Measurements from ENCODE around the gene FUT7.

FUT7 gene

DNA sequence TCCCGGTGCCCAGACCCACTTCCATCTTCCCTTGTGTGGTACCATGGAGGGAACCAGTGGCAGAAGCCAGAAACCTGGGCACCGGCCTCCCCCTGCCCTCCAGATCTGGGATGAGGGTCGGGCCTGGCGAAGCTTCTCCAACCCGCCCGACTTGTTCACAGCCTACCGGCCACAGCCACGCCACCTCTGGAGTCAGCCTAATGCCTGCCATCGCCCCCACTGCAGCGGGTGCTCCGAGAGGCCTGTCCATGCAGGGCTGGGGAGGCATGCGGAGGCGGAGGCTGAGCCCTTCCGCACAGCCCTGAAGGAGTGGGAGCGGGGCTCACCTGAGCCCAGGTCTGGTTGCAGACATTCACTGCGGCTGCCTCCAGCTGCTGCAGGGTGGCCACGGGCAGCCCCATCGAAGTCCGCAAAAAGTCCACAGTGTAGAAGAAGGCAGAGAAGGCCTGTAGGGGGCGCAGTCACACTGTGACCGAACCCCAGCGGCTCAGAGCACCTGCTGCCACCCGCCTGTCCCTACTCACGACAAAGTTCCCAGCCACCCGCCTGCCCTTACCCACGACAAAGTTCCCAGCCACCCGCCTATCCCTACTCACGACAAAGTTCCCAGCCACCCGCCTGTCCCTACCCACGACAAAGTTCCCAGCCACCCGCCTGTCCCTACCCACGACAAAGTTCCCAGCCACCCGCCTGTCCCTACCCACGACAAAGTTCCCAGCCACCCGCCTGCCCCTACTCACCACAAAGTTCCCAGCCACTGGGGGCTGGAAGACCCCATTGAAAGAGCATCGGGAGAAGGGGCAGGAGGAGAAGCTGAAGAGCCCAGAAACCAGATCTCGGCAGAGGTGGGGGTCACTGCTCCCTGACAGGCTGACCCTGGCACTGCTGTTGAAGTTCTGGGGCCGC lies 17.9 kb upstream of the FUT7 start:
- H3K27ac ChIP-seq (ENCODE audit: low read depth, low read length), result no peak overlapping the region
- no peak overlapping the region for H3K9ac ChIP-seq (ENCODE audit: low read length in 5 of 5)
- H3K9me3 ChIP-seq (ENCODE audit: control insufficient read depth in 5 of 5, low read length in 5 of 5), result no peaks in the 10 kb centered on the region
- peaks cover 3 to 40% (median 29%) of the 10 kb centered on the region in 5 donors for H3K4me1 ChIP-seq (ENCODE audit: control insufficient read depth in 5 of 5, insufficient read depth in 5 of 5, low read length in 5 of 5)
- no peaks in the 10 kb centered on the region for H3K36me3 ChIP-seq (ENCODE audit: control insufficient read depth in 5 of 5, insufficient read depth in 5 of 5, low read length in 5 of 5)
- H3K27me3 ChIP-seq (ENCODE audit: control insufficient read depth in 5 of 5, insufficient read depth in 4 of 5, low read length in 5 of 5), result peaks cover 56 to 78% (median 66%) of the 10 kb centered on the region in 5 donors
- no peak overlapping the region for H3K4me3 ChIP-seq (ENCODE audit: low read depth in 1 of 5, low read length in 5 of 5)

DNA sequence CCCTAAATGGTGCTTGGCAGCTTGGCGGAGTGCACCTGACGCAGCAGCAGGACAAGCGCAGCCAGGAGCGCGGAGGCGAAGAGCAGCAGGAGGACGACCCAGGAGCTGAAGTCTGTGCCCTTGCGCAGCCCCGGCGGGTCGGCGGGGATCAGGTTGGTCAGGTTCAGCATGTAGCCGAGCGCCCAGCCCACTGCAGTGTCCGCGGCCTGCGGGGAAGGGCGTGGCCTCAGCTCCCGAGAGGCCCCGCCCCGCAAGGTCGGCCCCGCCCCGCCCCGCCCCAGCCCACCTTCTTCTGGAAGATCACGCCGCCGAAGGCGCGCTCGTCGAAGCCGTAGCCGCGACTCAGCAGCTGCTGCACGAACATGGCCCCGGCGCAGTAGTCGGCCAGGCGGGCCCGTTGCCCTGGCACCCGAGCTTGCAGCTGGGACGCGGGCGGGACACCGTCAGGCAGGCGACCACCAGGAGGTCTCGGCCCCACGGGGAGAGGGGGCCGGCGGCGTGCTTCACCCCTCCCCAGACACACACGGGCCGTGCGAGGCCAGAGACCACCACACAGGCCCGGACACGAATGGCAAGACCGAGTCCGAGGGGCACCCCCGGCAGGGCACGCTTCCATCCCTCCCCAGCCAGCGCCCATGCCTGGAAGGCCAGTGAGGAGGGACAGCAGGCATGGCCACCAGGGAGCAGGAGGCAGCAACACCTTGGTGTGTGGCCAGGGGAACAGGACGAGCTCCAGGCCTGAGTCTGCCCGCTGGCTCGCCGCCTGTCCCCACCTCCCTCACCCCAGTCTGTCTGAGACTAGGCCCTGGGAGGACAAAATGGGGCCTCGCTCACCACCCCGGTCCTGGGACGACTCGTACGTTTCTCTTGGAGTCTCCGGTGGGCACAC lies 17.0 kb upstream of the FUT7 start:
- no peaks in the 10 kb centered on the region for H3K9me3 ChIP-seq (ENCODE audit: control insufficient read depth in 5 of 5, low read length in 5 of 5)
- H3K4me3 ChIP-seq (ENCODE audit: low read depth in 1 of 5, low read length in 5 of 5), result no peak overlapping the region
- H3K27me3 ChIP-seq (ENCODE audit: control insufficient read depth in 5 of 5, insufficient read depth in 4 of 5, low read length in 5 of 5), result peaks cover 50 to 82% (median 65%) of the 10 kb centered on the region in 5 donors
- peaks cover 4 to 41% (median 30%) of the 10 kb centered on the region in 5 donors for H3K4me1 ChIP-seq (ENCODE audit: control insufficient read depth in 5 of 5, insufficient read depth in 5 of 5, low read length in 5 of 5)
- H3K27ac ChIP-seq (ENCODE audit: low read depth, low read length), result no peak overlapping the region
- no peaks in the 10 kb centered on the region for H3K36me3 ChIP-seq (ENCODE audit: control insufficient read depth in 5 of 5, insufficient read depth in 5 of 5, low read length in 5 of 5)
- H3K9ac ChIP-seq (ENCODE audit: low read length in 5 of 5), result no peak overlapping the region

DNA sequence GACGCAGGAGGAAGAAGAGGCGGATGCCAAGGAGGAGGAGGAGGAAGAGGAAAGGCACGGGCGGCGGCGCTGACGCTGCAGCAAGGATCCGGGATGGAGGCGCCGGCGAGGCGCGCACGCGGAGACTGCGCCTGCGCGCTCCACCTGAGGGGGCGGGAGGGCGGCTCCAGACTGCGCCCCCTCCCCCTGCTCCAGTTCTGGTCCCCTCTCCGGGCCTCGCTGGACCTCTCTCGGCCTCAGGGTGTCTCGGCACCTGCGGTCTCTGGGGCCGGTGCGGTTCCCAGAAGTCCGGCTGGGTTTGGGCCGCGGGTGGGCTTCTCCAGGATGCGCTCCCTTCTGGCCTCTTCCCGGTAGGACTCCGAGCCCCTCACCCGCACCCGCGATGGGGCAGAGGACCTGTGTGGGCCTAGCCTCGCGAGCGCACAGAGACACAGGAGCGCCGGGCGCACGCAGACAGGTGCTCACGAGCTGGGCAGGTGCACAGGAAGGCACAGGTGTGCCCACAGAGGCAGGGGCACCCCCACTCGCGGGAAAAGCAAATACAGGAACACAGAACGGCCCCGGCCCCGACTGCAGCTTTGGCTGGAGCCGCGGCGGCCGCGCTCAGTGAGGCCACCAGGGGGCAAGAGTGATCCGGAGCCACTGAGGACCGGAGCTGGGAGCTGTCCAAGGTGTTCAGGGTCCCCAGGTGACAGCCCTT lies 14.3 kb upstream of the FUT7 start, which contains the start of gene NPDC1:
NPDC1 (minus strand) TSS at position 90 of the 700 bp plus-strand sequence. CDS start 188 bp downstream, outside the sequence.
- peaks cover 4 to 46% (median 29%) of the 10 kb centered on the region in 5 donors for H3K4me1 ChIP-seq (ENCODE audit: control insufficient read depth in 5 of 5, insufficient read depth in 5 of 5, low read length in 5 of 5)
- H3K4me3 ChIP-seq (ENCODE audit: low read depth in 1 of 5, low read length in 5 of 5), result peak within 1 kb of the TSS; percentile 31 to 72 (median 69)
- no peaks in the 10 kb centered on the region for H3K9me3 ChIP-seq (ENCODE audit: control insufficient read depth in 5 of 5, low read length in 5 of 5)
- peaks cover 0 to 5% (median 0%) of the 10 kb centered on the region in 5 donors for H3K36me3 ChIP-seq (ENCODE audit: control insufficient read depth in 5 of 5, insufficient read depth in 5 of 5, low read length in 5 of 5)
- peak within 1 kb of the TSS in 4 of 5 donors; percentile 26 to 78 (median 52) for H3K9ac ChIP-seq (ENCODE audit: low read length in 5 of 5)
- H3K27ac ChIP-seq (ENCODE audit: low read depth, low read length), result no peak within 1 kb of the TSS
- peaks cover 29 to 67% (median 42%) of the 10 kb centered on the region in 5 donors for H3K27me3 ChIP-seq (ENCODE audit: control insufficient read depth in 5 of 5, insufficient read depth in 4 of 5, low read length in 5 of 5)

DNA sequence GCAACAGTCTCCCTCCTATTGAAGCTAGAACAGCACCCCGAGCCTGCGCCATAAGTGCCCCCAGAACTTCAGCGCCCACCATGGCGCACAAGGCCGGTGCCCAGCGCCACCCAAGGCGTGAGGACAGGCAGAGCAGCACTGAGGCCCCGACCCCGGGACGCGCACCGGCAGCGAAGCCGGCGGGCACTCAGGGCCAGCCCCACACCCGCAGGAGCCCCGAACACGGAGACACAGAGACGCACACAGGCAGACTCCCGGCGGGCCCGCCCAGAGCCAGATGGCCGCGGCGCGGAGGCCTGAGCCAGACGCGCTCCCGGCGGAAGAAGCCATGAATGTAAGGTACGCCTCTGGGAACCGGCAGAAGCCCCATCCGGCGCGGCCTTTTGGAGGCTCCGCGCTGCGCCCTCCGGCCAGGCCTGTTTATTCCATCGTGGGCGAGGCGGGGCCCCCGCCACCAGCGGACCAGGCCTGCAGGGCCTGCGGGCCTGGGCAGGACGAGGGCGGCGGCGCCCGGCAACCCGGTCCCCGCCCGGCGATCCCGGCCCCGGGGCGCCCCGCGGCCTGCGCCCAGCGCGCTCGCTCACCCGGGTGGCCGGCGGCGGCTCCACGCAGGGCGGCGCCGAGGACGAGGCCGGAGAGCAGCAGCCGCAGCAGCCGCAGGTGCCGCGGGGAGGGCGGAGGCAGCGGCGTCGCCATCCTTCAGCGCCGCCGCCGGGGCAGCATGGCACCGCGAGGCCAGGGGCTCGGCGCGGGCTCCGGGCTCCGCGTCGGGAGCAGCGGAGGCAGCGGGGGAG lies 13.6 kb upstream of the FUT7 start:
- peak overlapping the region in 4 of 5 donors; percentile 26 to 78 (median 52) for H3K9ac ChIP-seq (ENCODE audit: low read length in 5 of 5)
- peak overlapping the region; percentile 31 to 72 (median 69) for H3K4me3 ChIP-seq (ENCODE audit: low read depth in 1 of 5, low read length in 5 of 5)
- H3K27ac ChIP-seq (ENCODE audit: low read depth, low read length), result no peak overlapping the region
- peaks cover 21 to 59% (median 36%) of the 10 kb centered on the region in 5 donors for H3K27me3 ChIP-seq (ENCODE audit: control insufficient read depth in 5 of 5, insufficient read depth in 4 of 5, low read length in 5 of 5)
- peaks cover 4 to 53% (median 29%) of the 10 kb centered on the region in 5 donors for H3K4me1 ChIP-seq (ENCODE audit: control insufficient read depth in 5 of 5, insufficient read depth in 5 of 5, low read length in 5 of 5)
- H3K9me3 ChIP-seq (ENCODE audit: control insufficient read depth in 5 of 5, low read length in 5 of 5), result no peaks in the 10 kb centered on the region
- H3K36me3 ChIP-seq (ENCODE audit: control insufficient read depth in 5 of 5, insufficient read depth in 5 of 5, low read length in 5 of 5), result peaks cover 0 to 10% (median 0%) of the 10 kb centered on the region in 5 donors

DNA sequence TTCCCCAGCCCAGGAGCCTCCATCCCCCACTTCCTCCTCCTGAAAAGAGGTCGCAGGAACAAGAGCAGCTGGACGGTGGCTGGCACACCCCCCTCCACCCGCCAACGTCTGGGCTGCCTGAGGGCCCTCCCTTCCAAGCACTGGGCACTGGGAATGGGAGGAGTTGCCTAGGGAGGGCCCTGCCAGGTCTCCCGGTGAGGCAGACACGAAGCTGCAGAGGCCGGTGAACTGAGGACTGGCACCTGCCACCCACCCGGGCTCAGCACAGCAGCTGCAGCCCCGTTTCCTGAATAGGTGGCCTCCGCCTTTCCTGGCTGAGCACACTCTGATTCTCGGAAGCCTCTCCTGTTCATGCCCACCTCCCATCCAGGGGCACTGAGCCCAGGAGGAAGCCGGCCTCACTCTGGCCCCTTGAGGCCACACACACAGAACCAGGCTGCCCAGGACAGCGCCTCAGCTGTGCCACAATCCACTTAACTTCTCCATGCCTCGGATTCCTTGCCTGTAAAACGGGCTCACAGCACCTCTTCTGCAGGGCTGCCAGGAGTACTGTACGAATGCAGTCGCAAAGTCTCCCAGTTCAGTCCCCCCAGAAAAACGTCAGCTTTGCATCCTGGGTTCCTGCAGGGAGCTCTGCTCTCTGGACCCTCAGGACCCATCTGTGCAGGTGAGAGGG lies 12.8 kb upstream of the FUT7 start:
- no peak overlapping the region for H3K27ac ChIP-seq (ENCODE audit: low read depth, low read length)
- H3K27me3 ChIP-seq (ENCODE audit: control insufficient read depth in 5 of 5, insufficient read depth in 4 of 5, low read length in 5 of 5), result peaks cover 15 to 53% (median 29%) of the 10 kb centered on the region in 5 donors
- H3K9ac ChIP-seq (ENCODE audit: low read length in 5 of 5), result peak overlapping the region in 4 of 5 donors; percentile 26 to 78 (median 52)
- peaks cover 0 to 17% (median 3%) of the 10 kb centered on the region in 5 donors for H3K36me3 ChIP-seq (ENCODE audit: control insufficient read depth in 5 of 5, insufficient read depth in 5 of 5, low read length in 5 of 5)
- H3K9me3 ChIP-seq (ENCODE audit: control insufficient read depth in 5 of 5, low read length in 5 of 5), result no peaks in the 10 kb centered on the region
- peaks cover 4 to 55% (median 29%) of the 10 kb centered on the region in 5 donors for H3K4me1 ChIP-seq (ENCODE audit: control insufficient read depth in 5 of 5, insufficient read depth in 5 of 5, low read length in 5 of 5)
- H3K4me3 ChIP-seq (ENCODE audit: low read depth in 1 of 5, low read length in 5 of 5), result peak overlapping the region; percentile 31 to 71 (median 69)

DNA sequence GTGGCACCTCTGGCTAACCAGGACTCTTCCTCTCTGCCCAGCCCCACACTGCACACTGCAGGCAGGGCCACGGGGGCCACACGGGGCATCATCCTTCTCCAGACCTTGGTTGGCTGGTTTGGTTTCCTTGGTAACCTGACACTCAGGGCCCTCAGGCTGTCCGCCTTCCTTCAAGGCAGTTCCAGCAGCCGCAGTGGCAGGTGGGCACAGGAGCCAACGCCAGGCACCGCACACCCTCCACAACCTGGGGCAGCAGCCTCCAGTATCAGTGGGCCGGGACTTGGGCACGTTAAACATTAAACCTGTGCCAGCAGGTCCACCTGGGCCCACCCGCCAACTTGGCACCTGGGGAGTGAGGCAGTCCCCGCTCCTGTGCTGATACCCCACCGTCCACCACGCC lies 12.1 kb upstream of the FUT7 start:
- H3K27me3 ChIP-seq (ENCODE audit: control insufficient read depth in 5 of 5, insufficient read depth in 4 of 5, low read length in 5 of 5), result peaks cover 12 to 47% (median 23%) of the 10 kb centered on the region in 5 donors
- peaks cover 4 to 55% (median 29%) of the 10 kb centered on the region in 5 donors for H3K4me1 ChIP-seq (ENCODE audit: control insufficient read depth in 5 of 5, insufficient read depth in 5 of 5, low read length in 5 of 5)
- H3K36me3 ChIP-seq (ENCODE audit: control insufficient read depth in 5 of 5, insufficient read depth in 5 of 5, low read length in 5 of 5), result peaks cover 0 to 23% (median 9%) of the 10 kb centered on the region in 5 donors
- H3K27ac ChIP-seq (ENCODE audit: low read depth, low read length), result no peak overlapping the region
- H3K9me3 ChIP-seq (ENCODE audit: control insufficient read depth in 5 of 5, low read length in 5 of 5), result no peaks in the 10 kb centered on the region
- H3K9ac ChIP-seq (ENCODE audit: low read length in 5 of 5), result peak overlapping the region in 3 of 5 donors; percentile 6 to 78 (median 60)
- H3K4me3 ChIP-seq (ENCODE audit: low read depth in 1 of 5, low read length in 5 of 5), result peak overlapping the region in 2 of 5 donors; percentile 71

DNA sequence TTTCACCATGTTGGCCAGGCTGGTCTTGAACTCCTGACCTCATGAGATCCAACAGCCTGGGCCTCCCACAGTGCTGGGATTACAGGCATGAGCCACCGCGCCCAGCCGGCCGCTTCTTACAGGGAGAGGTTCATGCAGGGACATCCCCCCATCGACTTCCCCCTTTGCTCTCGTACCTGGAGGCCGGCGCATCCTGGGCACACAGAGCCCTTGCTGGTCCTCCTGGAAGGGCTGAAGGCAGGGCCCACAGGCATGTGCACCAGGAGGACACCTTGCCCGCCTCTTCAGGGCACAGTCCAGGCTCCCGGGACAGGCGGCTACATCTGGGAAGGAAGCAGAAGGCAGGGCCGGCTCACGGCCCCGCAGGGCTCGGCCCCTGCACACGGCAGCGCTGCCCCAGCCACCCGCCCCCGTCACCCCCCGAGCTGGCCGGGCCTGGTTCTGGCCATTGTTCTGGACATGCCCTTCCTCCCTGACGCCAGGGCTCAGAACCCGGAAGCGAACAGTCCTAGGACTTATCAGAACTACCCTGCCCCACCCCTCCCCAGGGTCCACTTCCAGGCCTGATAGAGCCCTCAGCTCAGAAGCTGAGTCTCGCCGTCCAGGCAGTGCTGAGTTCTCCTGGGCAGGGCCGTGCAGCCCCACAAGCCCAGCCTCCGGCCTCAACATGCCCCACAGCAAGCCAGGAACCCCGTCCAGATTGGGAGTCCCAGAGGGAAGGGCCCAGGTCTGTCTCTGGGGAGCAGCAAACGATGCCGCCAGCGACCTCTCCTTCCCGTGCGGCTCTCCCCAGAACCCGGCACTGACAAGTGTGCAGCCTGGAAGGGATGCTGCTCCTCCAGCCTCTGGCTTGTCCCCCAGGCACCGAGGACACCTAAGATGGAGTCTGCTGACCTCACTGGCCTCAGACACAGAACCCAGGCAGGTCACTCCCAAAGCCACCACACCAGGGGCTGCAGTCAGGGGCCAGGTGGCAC lies 11.2 kb upstream of the FUT7 start:
- H3K4me1 ChIP-seq (ENCODE audit: control insufficient read depth in 5 of 5, insufficient read depth in 5 of 5, low read length in 5 of 5), result peaks cover 4 to 55% (median 29%) of the 10 kb centered on the region in 5 donors
- H3K9me3 ChIP-seq (ENCODE audit: control insufficient read depth in 5 of 5, low read length in 5 of 5), result no peaks in the 10 kb centered on the region
- peaks cover 9 to 40% (median 18%) of the 10 kb centered on the region in 5 donors for H3K27me3 ChIP-seq (ENCODE audit: control insufficient read depth in 5 of 5, insufficient read depth in 4 of 5, low read length in 5 of 5)
- H3K4me3 ChIP-seq (ENCODE audit: low read depth in 1 of 5, low read length in 5 of 5), result peak overlapping the region in 3 of 5 donors; percentile 22 to 71 (median 71)
- peak overlapping the region in 2 of 5 donors; percentile 6 to 33 for H3K9ac ChIP-seq (ENCODE audit: low read length in 5 of 5)
- H3K27ac ChIP-seq (ENCODE audit: low read depth, low read length), result no peak overlapping the region
- peaks cover 0 to 28% (median 14%) of the 10 kb centered on the region in 5 donors for H3K36me3 ChIP-seq (ENCODE audit: control insufficient read depth in 5 of 5, insufficient read depth in 5 of 5, low read length in 5 of 5)

DNA sequence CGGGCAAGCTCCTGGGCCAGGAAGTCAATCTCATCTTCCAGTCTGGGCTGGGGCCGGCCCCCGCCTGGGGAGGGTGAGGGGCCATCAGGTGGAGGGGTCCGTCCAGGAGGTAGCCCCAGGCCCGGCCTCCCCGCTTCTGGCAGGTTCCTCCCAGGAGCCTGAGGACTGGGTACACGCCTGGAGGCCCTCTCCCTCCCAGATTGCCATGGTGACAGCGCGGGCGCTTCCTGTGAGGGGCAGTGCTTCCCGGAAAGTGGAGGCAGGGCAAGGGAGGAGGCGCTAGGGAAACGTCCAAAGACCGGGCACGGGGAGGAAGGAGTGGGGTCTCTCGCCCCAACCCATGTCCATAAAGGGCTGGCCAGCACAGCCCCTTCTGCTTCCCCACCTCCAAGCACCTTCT lies 9.2 kb upstream of the FUT7 start:
- peaks cover 4 to 49% (median 24%) of the 10 kb centered on the region in 5 donors for H3K4me1 ChIP-seq (ENCODE audit: control insufficient read depth in 5 of 5, insufficient read depth in 5 of 5, low read length in 5 of 5)
- peaks cover 0 to 37% (median 14%) of the 10 kb centered on the region in 5 donors for H3K36me3 ChIP-seq (ENCODE audit: control insufficient read depth in 5 of 5, insufficient read depth in 5 of 5, low read length in 5 of 5)
- no peak overlapping the region for H3K4me3 ChIP-seq (ENCODE audit: low read depth in 1 of 5, low read length in 5 of 5)
- H3K9ac ChIP-seq (ENCODE audit: low read length in 5 of 5), result peak overlapping the region in 1 of 5 donors; percentile 23
- no peak overlapping the region for H3K27ac ChIP-seq (ENCODE audit: low read depth, low read length)
- H3K27me3 ChIP-seq (ENCODE audit: control insufficient read depth in 5 of 5, insufficient read depth in 4 of 5, low read length in 5 of 5), result peaks cover 4 to 26% (median 9%) of the 10 kb centered on the region in 5 donors
- no peaks in the 10 kb centered on the region for H3K9me3 ChIP-seq (ENCODE audit: control insufficient read depth in 5 of 5, low read length in 5 of 5)
